ENCODE results near the gene SH3TC2.
A peak's percentile ranks its signal among the peaks of the same experiment; 100 is the strongest.

The SH3TC2 gene

GRCh38 chr5:149060325-149060724 lies 2.5 kb downstream of the SH3TC2 start:
- DNase-seq (ENCODE audit: low read depth, low spot score) = no peak

GRCh38 chr5:149056616-149057165 lies 6.2 kb downstream of the SH3TC2 start:
- DNase-seq (ENCODE audit: low read depth, low spot score) = no peak

DNA sequence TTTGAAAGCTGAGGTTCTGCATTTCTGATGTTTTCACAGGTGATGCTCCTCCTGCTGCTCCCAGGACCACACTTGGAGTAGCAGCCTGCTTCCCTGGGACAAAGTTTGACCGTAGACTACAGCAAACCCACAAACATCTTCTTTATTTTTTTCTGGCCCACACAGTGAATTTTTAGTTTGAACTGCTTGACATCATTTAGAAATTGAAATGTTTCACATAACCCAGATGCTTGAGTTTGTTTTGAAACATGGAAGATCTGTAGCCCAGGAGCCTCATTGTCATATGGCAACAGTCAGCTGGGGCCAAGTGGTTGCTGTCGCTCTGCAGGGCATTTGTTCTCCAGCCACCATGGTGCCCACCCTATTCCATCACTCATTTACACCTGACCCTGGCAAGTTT lies 8.4 kb downstream of the SH3TC2 start:
- DNase-seq (ENCODE audit: low read depth, low spot score) = no peak

GRCh38 chr5:149053072-149053695 lies 9.7 kb downstream of the SH3TC2 start:
- no peak for DNase-seq (ENCODE audit: low read depth, low spot score)

- DNase-seq (ENCODE audit: low read depth, low spot score) = no peak
These were observed 13.5 kb downstream of the SH3TC2 start for GRCh38 chr5:149049371-149049781.

- DNase-seq (ENCODE audit: low read depth, low spot score) = no peak
These were observed 14.1 kb downstream of the SH3TC2 start for GRCh38 chr5:149048811-149049210.

DNA sequence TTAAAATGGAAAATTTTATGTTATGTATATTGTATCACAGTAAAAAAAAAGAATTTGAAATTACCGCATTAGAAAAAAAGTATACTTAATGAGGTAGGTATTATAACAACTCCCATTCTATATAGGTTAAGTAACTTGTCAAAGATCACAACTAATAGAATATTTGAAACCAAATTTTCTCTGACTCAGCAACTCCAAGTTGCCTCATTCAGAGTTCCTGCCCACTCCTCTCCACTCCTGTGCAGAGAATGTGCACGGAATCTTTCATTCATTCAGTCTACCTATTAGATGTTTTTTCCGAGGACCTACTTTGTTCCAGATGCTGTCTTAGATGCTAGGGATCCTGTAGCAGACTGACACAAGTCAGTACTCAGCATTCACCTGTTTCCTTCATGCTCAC lies 15.4 kb downstream of the SH3TC2 start:
- DNase-seq (ENCODE audit: low read depth, low spot score) = no peak

DNA sequence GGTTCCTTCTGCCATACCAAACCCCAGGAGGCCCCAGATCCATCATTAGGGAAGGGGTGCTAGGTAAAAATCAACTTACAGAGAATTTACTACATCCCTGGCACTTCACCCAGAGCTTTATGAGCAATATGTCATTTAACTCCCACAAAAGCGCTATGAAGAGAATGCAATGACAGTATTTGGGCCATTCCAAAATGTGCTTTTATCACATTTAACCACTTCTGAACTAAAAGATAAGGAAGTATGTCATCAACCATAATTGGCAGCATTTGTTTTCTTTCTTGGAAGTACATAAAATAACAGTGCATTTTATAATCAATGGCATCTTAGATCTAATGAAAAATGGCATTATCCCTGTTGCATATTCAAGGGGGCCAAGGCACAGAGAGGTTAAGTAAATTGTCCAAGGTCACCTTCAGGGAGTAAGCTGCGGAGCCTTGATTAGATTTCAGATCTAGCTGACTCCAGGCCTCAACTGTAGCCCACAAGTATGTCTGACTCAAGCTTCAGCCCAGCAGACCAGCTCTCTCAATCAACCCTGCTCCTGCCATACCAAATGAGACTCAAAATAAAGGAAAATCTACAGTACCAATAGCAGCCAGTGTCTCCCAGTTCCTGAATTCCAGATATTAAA lies 16.5 kb downstream of the SH3TC2 start:
- DNase-seq (ENCODE audit: low read depth, low spot score) = no peak

GRCh38 chr5:149045089-149045460 lies 17.8 kb downstream of the SH3TC2 start:
- no peak for DNase-seq (ENCODE audit: low read depth, low spot score)

GRCh38 chr5:149044453-149045088 lies 18.3 kb downstream of the SH3TC2 start:
- DNase-seq (ENCODE audit: low read depth, low spot score) = no peak

- DNase-seq (ENCODE audit: low read depth, low spot score) = no peak
These were observed 19.2 kb downstream of the SH3TC2 start for GRCh38 chr5:149043641-149044040.

DNA sequence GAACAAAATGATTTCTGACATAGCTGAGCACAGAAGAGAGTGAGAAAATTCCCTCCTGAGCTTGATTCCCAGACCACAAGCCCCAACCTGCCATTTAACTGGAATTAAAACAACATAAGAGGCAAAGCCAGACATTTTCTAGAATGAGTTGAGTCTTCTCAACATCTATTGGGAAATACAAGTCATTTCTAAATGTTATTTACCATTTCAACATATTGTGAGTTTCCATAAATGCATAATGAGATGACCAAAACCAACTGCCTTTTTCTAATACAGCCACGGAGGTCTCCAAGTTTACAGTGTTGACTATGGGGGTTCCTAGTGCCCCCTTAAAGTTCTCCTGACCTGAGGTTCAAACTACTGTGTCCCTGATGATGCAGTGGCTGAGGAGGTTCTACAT lies 20.0 kb downstream of the SH3TC2 start:
- no peak for DNase-seq (ENCODE audit: low read depth, low spot score)

GRCh38 chr5:149041242-149041641 lies 21.6 kb downstream of the SH3TC2 start:
- DNase-seq (ENCODE audit: low read depth, low spot score) = no peak

DNA sequence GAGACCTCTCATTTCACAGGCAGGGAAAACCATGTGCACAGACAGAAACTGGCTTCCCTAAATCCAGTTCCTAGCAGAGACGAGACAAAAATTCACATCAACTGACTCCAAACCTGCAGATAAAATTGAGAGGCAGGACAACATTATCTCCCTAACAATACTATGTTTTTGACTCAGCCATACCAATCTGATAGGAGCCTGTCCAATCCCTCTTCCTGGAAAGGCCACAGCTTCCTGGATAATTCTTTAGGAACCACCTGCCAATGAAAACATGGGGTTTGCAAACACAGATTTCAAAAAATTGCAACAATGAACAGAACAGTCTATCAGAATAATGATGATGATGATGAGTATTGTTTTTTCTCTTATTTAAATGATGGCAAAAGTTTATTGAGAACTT lies 22.4 kb downstream of the SH3TC2 start:
- DNase-seq (ENCODE audit: low read depth, low spot score) = no peak

GRCh38 chr5:149039506-149039905 lies 23.4 kb downstream of the SH3TC2 start:
- no peak for DNase-seq (ENCODE audit: low read depth, low spot score)

- no peak for DNase-seq (ENCODE audit: low read depth, low spot score)
These were observed 24.4 kb downstream of the SH3TC2 start for GRCh38 chr5:149038336-149039080.

DNA sequence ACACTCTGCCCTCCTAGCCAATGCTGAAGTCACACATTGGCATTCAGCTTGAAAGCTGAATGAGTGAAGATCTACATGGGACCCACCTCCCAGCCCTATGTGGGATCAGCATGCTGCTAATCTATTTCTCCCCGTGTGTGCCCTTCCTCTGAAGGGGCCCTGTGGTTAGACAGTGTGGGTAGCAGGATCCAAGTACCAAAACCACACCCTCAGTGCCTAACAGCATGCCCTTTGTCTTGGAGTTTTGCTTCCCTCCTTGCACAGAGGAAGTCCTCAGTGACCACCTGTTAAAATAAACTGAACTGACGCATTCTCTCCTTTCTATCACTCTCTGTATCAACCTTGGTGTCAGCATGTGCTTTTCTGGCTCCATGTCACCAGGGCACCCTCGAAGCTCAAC lies 25.0 kb downstream of the SH3TC2 start:
- DNase-seq (ENCODE audit: low read depth, low spot score) = no peak

DNA sequence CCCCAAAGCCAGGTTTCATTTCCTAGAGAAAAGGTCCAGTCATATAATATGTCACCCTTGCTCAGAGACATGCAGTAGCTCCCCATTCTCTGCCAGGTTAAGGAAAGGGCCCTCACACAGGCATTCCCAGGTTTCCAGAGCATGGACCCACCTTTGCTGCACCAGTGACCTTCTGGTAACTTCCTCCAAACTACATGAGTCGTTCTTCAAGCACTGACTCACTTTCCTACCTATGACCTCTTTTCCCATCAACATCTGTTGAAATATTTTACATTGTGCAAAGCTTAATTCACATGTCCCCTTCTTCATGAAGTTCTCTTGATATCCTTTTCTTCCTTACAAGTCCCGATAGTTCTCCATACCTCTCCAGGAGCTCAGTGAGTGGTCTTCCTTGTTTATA lies 25.9 kb downstream of the SH3TC2 start:
- DNase-seq (ENCODE audit: low read depth, low spot score) = no peak

DNA sequence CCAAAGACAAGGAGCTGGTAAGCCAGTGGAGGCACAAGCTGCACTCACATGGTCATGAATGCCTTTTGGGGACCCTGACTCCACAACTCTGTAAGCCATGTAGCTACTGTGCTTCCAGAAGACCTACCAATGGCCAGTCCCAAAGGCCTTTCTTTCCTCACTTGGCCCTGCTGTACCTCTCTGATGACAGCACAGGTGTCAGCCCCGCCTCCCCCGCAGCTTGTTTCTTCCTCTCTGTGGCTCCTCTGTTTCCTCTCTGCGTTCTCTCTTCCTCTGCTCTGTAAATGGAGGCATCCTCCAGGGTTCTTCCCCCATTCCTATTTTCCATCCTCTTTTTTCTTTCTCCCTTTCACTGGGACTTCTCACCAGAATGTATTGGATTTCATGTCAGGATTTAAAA lies 26.7 kb downstream of the SH3TC2 start:
- DNase-seq (ENCODE audit: low read depth, low spot score) = no peak

DNA sequence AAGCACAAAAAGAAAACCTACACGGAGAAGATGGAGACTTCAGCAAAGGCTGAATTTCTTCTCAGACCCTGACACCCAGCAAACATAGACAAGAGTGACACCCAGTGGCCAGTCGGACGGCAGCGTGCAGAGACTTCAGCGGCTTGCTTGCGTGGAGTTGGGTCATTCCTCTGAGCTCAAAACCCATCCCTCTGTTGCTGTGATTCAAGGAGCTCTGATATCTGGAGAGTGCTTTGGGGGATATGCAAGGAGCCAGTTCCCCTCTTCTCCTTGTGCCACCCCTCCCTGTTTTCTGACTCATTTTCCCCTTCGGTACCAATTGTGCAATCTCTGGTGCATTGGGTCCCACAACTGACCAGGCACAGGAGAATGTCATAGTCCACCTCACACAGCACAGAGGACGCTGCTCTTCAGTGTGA lies 27.5 kb downstream of the SH3TC2 start:
- DNase-seq (ENCODE audit: low read depth, low spot score) = peak; percentile 60

GRCh38 chr5:149030838-149031397 lies 31.9 kb downstream of the SH3TC2 start:
- DNase-seq (ENCODE audit: low read depth, low spot score) = no peak

- no peak for DNase-seq (ENCODE audit: low read depth, low spot score)
These were observed 32.5 kb downstream of the SH3TC2 start for GRCh38 chr5:149030392-149030791.
